BE2C (cell line): ENCODE measurements around the gene RPL38.

Experiments used
- DNase-seq: peaks from one replicate; pipeline ENCODE4 v3.0.0-alpha.2; 2020
- H3K27me3 ChIP-seq: fragments of 250-450 bp; sonication (Bioruptor Pico); 2 replicates; pipeline ENCODE4 v1.5.1; 2020; ENCODE audit warnings: mild to moderate bottlenecking
- H3K36me3 ChIP-seq: fragments of 250-450 bp; sonication (Bioruptor Pico); 2 replicates; pipeline ENCODE4 v1.5.1; 2020; ENCODE audit warnings: mild to moderate bottlenecking
- H3K4me1 ChIP-seq: fragments of 250-450 bp; sonication (Bioruptor Pico); 2 replicates; pipeline ENCODE4 v1.5.1; 2020
- H3K4me3 ChIP-seq: 2 replicates; pipeline ENCODE4 v1.5.1; 2011; ENCODE audit warnings: low read depth, low read length
- H3K9me3 ChIP-seq: fragments of 250-450 bp; sonication (Bioruptor Pico); 2 replicates; pipeline ENCODE4 v1.5.1; 2020
- TF ChIP-seq, protein P1 (sequence below): IDR thresholded peaks from 2 replicates; pipeline ENCODE4 v1.5.1; 2012; ENCODE audit warnings: mild to moderate bottlenecking, low read depth, low read length

The RPL38 gene

DNA sequence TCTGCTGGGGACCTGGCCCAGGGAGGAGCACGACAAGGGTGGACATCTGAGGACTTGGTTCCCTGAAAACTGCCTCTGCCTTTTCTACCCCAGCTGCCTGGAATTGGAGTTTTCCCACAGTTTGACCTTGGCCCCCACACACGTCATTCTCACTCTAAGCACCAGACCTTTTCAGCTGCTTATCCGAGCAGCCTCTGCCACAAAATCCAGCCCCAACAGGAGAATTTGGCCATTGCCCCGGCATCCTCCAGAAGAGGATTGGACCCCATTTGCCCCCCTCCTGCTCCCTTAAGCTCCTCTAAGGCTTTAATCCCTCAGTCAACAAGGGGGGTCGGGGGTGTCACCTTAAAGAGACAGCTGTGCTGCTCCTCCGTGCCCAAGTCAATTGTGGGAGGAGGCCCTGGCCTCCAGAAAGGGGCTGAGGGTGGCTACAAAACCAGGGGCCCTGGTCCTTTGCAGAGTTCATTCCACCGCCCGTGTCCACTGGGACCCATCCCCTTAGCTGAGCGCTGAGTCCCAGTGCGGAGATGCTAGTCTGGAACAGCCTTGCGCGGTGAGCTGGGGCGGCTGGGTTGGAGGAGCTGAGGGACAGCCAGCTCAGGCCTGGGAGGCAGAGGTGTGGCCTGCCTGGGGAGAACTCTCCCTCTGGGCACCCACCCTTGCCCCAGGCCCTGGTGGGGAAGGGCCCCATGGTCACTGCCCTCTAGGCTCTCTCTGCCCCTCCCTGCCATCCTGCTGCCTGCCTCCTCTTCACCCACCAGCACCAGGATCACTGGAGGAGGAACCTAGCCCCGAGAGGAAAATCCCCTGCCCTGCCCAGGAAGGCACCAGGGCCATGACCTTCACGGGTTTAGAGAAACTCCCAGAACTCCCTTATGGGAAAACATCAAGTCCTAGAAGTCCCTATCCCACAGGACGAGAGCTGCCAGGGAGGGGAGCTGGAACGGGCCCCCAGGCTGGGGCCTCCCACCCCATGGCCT lies 28.7 kb downstream of the RPL38 start:
- TF ChIP-seq, protein P1, sequence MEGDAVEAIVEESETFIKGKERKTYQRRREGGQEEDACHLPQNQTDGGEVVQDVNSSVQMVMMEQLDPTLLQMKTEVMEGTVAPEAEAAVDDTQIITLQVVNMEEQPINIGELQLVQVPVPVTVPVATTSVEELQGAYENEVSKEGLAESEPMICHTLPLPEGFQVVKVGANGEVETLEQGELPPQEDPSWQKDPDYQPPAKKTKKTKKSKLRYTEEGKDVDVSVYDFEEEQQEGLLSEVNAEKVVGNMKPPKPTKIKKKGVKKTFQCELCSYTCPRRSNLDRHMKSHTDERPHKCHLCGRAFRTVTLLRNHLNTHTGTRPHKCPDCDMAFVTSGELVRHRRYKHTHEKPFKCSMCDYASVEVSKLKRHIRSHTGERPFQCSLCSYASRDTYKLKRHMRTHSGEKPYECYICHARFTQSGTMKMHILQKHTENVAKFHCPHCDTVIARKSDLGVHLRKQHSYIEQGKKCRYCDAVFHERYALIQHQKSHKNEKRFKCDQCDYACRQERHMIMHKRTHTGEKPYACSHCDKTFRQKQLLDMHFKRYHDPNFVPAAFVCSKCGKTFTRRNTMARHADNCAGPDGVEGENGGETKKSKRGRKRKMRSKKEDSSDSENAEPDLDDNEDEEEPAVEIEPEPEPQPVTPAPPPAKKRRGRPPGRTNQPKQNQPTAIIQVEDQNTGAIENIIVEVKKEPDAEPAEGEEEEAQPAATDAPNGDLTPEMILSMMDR: no peak
- no peak for DNase-seq
- no peaks in the 10 kb centered on the region for H3K4me1 ChIP-seq
- H3K4me3 ChIP-seq: no peak overlapping the region
- peaks cover 7% of the 10 kb centered on the region for H3K36me3 ChIP-seq
- H3K9me3 ChIP-seq: no peaks in the 10 kb centered on the region
- no peaks in the 10 kb centered on the region for H3K27me3 ChIP-seq

DNA sequence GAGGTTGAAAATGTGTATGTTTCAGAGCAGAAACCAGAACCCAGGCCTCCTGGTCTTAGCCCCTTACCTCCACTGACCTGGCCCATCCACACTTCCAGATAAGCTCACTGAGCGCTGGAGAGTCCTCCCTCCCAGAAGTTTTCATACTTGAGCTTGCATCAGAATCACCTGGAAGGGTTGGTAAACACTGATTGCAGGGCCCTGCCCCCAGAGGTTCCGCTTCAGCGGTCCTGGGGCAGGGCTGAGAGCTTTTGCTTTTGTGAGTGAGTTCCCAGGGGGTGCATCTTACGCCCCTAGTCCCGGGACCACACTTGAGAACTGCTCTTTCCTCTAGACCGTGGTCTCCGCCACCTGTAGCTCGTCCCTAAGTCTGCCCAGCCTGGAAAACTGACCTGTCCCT lies 30.5 kb downstream of the RPL38 start:
- no peaks in the 10 kb centered on the region for H3K4me1 ChIP-seq
- no peaks in the 10 kb centered on the region for H3K9me3 ChIP-seq
- H3K36me3 ChIP-seq: peaks cover 7% of the 10 kb centered on the region
- TF ChIP-seq, protein P1: no peak
- no peak for DNase-seq
- H3K4me3 ChIP-seq: no peak overlapping the region
- no peaks in the 10 kb centered on the region for H3K27me3 ChIP-seq

DNA sequence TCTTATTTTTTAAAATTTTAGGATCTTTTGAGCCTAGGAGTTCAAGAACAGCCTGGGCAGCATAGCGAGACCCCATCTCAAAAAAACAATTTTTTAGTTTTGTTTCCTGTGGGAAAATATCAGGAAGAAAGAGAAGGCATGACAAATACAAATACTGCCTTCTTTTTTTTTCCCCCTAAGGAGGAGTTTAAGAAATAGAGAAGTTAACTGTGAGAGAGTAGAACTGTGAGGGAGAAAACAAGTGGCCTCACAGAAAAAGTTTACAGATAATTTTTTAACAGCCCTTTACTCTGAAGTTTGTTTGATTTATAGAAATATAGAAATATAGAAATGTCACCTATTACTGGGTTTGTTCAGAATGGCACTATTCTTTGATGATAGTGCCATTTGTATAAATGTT lies 31.0 kb downstream of the RPL38 start:
- Histone ChIP-seq H3K36me3 (peaks cover 7% of the 10 kb centered on the region), H3K27me3 (no peaks in the 10 kb centered on the region), H3K4me1 (no peaks in the 10 kb centered on the region), H3K4me3 (no peak overlapping the region), H3K9me3 (no peaks in the 10 kb centered on the region)
- DNase-seq: no peak
- TF ChIP-seq, protein P1: no peak

DNA sequence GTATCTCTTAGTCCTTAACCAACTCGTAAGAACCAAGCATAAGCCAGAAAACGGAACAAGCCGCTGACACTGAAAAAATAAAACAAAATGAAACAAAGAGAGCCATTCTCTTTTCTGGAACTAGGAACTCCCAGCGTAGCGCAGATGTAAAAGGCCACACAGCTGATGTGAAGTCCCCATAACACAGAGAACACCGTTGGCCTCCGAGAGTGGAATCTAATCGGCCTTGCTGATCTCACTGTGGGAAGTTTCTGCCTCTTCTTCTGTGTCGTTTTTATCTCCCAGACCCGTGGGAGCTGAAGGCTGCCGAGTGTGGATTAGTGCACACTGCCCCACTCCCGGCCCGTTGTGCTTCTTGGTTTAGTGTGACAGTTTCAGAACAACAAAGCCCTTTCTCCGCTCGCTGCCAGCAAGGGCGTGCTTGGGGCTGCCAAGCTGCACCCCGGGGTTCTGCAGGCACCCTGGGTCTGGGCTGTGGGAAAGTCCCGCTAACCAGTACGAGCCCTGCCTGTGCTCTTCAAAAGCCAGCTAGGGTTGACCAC lies 31.6 kb downstream of the RPL38 start:
- H3K4me3 ChIP-seq: no peak overlapping the region
- DNase-seq: no peak
- peaks cover 7% of the 10 kb centered on the region for H3K36me3 ChIP-seq
- TF ChIP-seq, protein P1: no peak
- no peaks in the 10 kb centered on the region for H3K9me3 ChIP-seq
- no peaks in the 10 kb centered on the region for H3K4me1 ChIP-seq
- H3K27me3 ChIP-seq: no peaks in the 10 kb centered on the region

DNA sequence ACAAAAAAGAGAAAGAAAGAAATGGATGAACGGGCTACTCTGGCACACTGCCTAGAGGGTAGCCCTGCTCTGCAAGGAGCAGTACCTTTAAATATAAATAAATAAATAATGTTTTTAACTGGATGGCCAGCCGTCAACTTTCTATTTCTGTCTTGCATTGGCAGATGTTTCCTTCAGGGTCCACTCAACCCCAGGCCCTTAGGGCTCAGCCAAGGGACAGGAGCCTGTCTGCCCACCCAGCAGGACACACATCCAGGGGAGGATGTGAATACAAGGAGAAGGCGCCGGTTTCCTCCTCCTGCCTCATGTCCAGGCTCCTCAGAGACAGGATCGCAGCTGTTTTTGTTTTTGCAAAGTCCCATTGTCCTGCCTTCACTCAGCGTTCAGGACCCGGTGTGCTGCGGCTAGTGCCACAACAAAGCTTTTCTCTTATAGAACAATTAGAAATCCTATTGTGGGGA lies 32.5 kb downstream of the RPL38 start:
- no peaks in the 10 kb centered on the region for H3K27me3 ChIP-seq
- no peaks in the 10 kb centered on the region for H3K4me1 ChIP-seq
- no peak overlapping the region for H3K4me3 ChIP-seq
- H3K36me3 ChIP-seq: peaks cover 5% of the 10 kb centered on the region
- no peak for DNase-seq
- no peaks in the 10 kb centered on the region for H3K9me3 ChIP-seq
- TF ChIP-seq, protein P1: no peak

DNA sequence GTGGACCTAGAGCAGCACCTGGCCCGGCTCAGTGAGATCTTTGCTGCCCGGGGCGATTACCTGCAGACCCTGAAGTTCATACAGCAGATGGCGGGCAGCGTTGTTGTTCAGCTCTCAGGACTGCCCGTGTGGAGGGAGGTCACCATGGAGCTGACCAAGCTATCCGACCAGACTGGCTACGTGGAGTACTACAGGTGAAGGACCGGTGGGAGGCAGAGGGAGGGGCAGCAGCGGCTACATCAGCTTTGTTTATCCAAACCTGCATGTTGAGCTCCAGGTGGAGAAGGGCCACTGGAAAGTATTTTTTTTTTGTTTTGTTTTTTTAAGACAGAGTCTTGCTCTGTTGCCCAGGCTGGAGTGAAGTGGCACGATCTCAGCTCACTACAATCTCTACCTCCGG lies 33.8 kb downstream of the RPL38 start:
- Histone ChIP-seq H3K9me3 (no peaks in the 10 kb centered on the region), H3K36me3 (no peaks in the 10 kb centered on the region; the same call in 1 of the 2 replicates), H3K4me1 (no peaks in the 10 kb centered on the region), H3K27me3 (no peaks in the 10 kb centered on the region), H3K4me3 (no peak overlapping the region)
- DNase-seq: no peak
- TF ChIP-seq, protein P1: no peak
